Stimulated activated naive CD8-positive, alpha-beta T cell treated with anti-CD3 and anti-CD28 coated beads, Interleukin-15, amount 100 ng/mL, for 72 hours (primary cell): ENCODE measurements around the gene PRKCB.

Experiments used
- ATAC-seq: fragments of 150-1000 bp; cut with Tn5 transposase; 2 replicates; pipeline ENCODE4 v1.10.0; 2021; ENCODE audit warnings: mild to moderate bottlenecking, moderate library complexity
- DNase-seq, 2 donors: peaks; one replicate each; pipeline ENCODE4 v3.0.0; 2021 to 2022
- H3K27ac Mint-ChIP-seq, 2 donors: one replicate each; pipeline ENCODE4 v1.8.0; 2022; ENCODE audit warnings: mild to moderate bottlenecking in 2 of 2, mixed read lengths in 2 of 2, moderate library complexity in 2 of 2
- H3K27me3 Mint-ChIP-seq: one replicate; pipeline ENCODE4 v1.8.0; 2022; ENCODE audit warnings: mixed read lengths
- H3K4me1 Mint-ChIP-seq: one replicate; pipeline ENCODE4 v1.8.0; 2022; ENCODE audit warnings: mild to moderate bottlenecking, mixed read lengths
- H3K4me3 Mint-ChIP-seq, 2 donors: one replicate each; pipeline ENCODE4 v1.8.0; 2022; ENCODE audit warnings: mild to moderate bottlenecking in 2 of 2, mixed read lengths in 2 of 2, moderate library complexity in 1 of 2
- H3K9me3 Mint-ChIP-seq, 2 donors: one replicate each; pipeline ENCODE4 v1.8.0; 2022; ENCODE audit warnings: mixed read lengths in 2 of 2

The PRKCB gene

DNA sequence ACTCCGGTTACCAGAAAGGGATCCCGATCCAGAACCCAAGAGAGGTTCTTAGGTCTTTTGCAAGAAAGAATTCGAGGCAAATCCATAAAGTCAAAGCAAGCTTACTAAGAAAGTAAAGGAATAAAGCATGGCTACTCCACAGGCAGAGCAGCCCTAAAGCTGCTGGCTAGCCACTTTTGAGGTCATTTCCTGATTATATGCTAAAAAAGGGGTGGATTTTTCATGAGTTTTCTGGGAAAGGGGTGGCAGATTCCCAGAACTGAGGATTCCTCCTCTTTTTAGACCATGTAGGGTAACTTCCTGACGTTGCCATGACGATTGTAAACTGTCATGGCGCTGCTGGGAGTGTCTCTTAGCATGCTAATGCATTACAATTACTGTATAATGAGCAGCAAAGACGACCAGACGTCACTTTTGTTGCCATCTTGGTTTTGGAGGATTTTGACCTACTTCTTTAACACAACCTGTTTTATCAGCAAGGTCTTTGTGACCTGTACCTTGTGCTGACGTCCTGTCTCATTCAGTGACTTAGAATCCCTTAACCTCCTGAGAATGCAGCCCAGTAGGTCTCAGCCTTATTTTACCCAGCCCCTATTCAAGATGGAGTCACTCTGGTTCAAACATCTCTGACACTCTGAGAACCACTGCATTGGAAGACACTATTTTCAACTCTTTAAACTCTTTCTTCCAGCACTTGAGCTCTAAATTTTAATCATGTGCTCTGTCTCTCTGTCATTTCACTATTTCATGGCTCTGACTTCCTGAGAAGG is 216.7 kb downstream of the PRKCB start:
- Mint-ChIP-seq H3K4me1 (peaks cover 4% of the 10 kb centered on the region), H3K27me3 (no peaks in the 10 kb centered on the region), H3K27ac (no peak overlapping the region), H3K9me3 (no peaks in the 10 kb centered on the region), H3K4me3 (no peak overlapping the region)
- DNase-seq (no peak), ATAC-seq (no peak)

DNA sequence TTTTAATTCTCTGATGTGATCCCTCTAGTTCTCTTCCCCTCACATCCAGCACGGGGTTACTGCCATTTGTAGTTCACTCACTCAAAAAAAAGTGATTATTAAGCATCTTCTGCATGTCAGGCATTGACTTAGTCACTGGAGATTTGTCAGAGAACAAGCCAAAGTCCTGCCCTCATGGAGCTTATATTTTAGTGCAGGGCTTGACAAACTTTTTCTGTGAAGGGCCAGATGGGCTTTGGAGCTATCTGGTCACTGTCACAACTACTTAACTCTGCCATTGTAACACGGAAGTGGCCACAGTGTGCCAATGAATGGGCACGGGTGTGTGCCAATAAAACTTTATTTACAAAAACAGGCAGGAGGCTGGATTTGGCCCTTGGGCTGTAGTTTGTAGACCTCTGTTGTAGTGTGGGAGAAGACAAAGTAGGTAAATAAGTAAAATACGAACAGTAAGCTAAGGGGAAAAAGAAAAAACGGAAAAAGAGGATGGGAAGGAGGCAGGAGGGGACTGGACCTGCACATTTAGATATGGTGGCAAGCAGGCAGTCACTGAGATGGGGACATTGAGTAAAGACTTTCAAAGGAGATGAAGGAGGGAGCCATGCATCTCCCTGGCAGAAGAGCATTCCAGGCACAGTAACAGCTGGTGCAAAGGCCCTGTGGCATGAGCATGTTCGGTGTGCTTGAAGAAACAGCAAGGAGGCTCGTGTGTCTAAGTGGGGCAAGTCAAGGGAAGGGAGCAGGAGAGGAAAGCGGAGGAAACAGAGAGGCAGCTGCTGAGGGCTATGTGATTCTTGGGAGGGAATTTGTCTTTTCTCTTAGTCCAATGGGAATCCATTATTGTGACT is 217.5 kb downstream of the PRKCB start:
- no peaks in the 10 kb centered on the region for H3K4me1 Mint-ChIP-seq
- H3K9me3 Mint-ChIP-seq = no peaks in the 10 kb centered on the region
- DNase-seq (no peak), ATAC-seq (no peak)
- no peaks in the 10 kb centered on the region for H3K27me3 Mint-ChIP-seq
- no peak overlapping the region for H3K27ac Mint-ChIP-seq
- H3K4me3 Mint-ChIP-seq = no peak overlapping the region

DNA sequence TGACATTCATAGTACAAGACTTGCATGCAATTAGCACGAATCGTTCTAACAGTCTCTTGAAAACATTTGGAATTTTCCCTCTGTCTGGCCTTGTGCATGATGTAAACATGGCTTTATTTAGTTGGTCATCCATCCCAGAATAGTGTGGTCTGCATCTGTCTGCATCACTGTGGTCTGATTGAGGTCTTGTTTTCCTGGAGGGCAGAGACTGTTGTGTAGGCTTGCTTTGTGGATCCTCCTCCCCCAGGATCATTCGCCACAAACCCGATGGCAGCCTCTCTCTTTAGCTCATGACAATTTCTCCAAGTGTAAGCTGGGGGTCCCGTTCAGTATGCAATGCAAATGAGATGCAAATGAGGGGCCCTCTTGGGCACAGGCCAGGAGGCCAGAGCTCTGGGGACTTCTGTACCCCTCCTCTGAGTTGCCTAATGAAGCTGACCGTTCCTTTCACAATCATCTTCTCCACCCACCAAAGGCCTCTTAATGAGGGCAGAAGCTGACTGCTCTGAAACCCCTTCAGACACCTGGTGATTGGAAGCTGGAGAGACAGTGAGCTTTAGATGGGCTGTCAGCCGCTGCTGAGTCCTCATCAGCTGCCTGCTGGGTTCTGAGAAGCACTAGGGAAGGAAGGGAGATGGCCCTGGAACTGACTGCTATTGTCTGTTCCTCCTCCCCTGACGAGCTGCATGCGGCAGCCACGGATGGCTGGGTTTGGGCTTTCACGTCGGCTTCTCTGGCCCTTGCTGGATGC is 219.1 kb downstream of the PRKCB start:
- DNase-seq (no peak), ATAC-seq (no peak)
- H3K4me1 Mint-ChIP-seq = no peaks in the 10 kb centered on the region
- no peaks in the 10 kb centered on the region for H3K9me3 Mint-ChIP-seq
- no peak overlapping the region for H3K27ac Mint-ChIP-seq
- no peaks in the 10 kb centered on the region for H3K27me3 Mint-ChIP-seq
- no peak overlapping the region for H3K4me3 Mint-ChIP-seq

DNA sequence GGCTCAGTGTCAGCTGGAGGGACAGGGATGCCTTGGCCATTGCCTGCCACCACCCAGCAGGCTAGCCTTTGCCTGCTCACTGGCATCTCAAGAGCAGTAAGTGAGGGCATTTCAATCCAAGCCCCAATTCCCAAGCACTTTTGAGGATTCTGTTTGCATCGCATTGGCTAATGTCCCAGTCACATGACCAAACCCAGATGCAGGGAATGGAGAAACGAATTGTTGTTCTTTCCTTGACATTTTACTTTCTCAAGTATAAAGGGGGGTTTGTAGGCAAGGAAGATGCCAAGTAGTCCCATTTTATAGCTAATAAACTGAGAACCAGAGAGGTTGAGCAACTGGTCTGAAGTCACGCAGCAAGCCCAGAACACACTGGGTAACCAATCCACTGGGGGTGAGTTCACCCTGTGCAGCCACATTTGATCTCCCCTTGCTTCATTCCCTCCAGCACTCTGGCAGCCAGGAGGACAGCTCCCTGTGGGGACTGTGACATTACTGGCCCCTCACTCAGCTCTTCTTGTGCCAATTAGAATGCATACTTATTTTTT is 226.6 kb downstream of the PRKCB start:
- ATAC-seq = no peak
- H3K4me3 Mint-ChIP-seq = no peak overlapping the region
- H3K4me1 Mint-ChIP-seq = no peaks in the 10 kb centered on the region
- H3K27ac Mint-ChIP-seq = peak overlapping the region in 1 of 2 donors; percentile 82
- no peak for DNase-seq
- H3K27me3 Mint-ChIP-seq = no peaks in the 10 kb centered on the region
- peaks cover 0 to 12% of the 10 kb centered on the region in 2 donors for H3K9me3 Mint-ChIP-seq

DNA sequence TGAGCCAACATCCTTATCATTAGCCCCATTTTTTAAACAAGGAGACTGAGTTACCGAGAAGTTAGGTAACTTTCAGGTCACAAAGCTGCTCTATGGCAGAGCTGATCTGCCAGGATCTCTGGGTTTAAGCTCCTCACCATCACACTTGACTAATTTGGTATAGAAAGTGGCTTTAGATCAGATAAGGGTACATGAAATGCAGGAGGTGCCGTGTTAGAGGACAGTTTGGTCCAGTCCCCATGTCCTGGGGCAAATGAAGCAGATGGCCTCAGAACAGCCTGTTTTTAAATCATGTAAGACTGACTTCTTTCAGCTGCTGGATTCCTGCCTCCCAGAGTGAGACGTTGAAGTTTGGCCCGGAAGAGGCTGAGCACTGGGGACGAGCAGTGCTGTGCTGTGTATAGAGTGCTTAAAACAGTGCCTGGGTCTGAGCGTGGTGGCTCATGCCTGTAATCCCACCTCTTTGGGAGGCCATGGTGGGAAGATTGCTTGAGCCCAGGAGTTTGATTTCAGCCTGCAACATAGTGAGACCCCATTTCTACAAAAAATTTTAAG is 233.3 kb downstream of the PRKCB start:
- Mint-ChIP-seq H3K4me1 (peaks cover 11% of the 10 kb centered on the region), H3K27me3 (no peaks in the 10 kb centered on the region), H3K27ac (no peak overlapping the region), H3K9me3 (no peaks in the 10 kb centered on the region), H3K4me3 (no peak overlapping the region)
- no peak for ATAC-seq
- no peak for DNase-seq

DNA sequence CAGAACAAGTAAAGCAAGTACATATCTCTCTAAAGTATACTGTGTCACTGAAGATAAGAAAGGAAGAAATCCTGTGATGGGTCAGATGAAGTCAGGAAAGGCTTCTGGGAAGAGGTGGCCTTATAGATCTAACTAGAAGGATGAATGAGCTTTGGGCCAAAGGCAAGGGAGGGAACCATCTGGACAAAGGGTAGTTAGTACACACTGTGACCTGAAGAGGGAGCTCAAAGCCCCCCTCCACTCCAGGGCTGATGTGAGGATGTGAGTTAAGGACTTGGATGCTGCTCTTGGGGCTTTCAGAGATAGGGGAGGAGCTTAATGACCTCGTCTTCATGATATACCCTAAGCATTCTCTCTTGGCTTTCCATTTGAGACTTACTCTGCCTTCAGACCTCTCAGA is 235.1 kb downstream of the PRKCB start:
- DNase-seq = peak; percentile 19 to 36
- no peaks in the 10 kb centered on the region for H3K27me3 Mint-ChIP-seq
- peaks cover 18% of the 10 kb centered on the region for H3K4me1 Mint-ChIP-seq

DNA sequence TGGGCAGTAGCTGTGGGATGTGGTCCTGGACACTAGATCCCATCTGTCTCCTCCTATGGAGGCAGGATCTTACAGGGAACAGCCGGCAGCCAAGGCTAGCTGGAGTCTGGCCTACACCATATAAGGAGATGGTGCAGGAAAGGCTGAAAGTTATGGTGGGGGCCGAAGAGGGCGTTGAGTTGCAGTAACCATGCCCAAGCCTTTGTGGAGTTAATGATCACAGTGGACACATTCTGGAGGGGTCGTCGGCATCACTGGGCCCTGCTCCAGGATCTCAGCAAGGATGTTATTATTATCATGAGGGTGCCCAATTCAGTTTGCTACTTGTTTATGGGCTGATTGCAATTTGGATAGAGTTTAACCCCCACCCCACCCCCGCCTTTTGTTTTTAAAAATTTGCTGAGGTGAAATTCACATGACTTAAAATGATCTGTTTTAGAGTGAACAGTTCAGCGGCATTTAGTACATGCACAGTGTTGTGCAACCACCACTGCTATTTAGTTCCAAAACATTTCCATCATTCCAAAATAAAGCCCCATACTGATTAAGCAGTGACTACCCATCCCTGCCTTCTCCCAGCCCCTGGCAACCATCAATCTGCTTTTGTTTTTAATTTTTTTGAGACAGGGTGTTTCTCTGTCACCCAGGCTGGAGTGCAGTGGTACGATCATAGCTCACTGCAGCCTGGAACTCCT is 236.0 kb downstream of the PRKCB start:
- Mint-ChIP-seq H3K4me1 (peaks cover 24% of the 10 kb centered on the region), H3K27me3 (no peaks in the 10 kb centered on the region), H3K27ac (no peak overlapping the region), H3K4me3 (no peak overlapping the region), H3K9me3 (no peaks in the 10 kb centered on the region)
- DNase-seq (no peak), ATAC-seq (no peak)

More for the DNA sequence above, 235.1 kb downstream of the PRKCB start:
- Mint-ChIP-seq H3K9me3 (no peaks in the 10 kb centered on the region), H3K27ac (peak overlapping the region; percentile 20 to 67), H3K4me3 (no peak overlapping the region)
- peak; percentile 84 for ATAC-seq

DNA sequence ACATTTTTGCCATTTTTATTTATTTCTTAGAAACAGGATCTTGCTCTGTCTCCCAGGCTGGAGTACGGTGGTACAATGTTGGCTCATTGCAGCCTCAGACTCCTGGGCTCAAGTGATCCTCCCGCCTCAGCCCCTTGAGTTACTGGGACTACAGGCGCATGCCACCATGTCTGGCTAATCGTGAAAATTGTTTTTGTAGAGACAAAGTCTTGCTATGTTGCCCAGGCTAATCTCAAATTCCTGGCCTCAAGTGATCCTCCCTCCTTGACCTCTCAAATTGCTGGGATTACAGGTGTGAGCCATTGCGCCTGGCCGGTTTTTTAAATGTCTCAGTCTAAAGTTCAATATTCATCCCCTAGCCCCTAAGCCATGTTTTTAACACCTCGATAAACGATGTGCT is 237.5 kb downstream of the PRKCB start:
- Mint-ChIP-seq H3K4me1 (peaks cover 24% of the 10 kb centered on the region), H3K27ac (no peak overlapping the region), H3K4me3 (no peak overlapping the region), H3K9me3 (no peaks in the 10 kb centered on the region), H3K27me3 (no peaks in the 10 kb centered on the region)
- no peak for ATAC-seq
- DNase-seq = no peak

DNA sequence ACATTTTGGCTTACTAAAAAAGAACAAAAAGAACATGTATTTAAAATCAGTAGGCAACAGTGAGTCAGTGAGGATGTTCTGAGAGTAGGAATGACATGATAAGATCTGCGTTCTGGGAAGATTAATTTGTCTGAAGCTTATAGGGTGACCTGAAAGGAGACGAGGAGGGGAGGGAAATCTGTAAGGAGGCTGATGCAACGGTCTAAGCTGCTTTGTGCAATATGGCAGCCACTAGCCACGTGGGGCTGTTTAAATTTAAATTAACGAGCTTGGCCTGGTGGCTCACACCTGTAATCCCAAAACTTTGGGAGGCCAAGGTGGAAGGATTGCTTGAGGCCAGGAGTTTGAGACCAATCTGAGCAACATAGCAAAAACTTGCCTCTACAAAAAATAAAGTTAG is 238.8 kb downstream of the PRKCB start:
- Mint-ChIP-seq H3K4me1 (peaks cover 24% of the 10 kb centered on the region), H3K4me3 (no peak overlapping the region), H3K9me3 (no peaks in the 10 kb centered on the region), H3K27ac (no peak overlapping the region), H3K27me3 (no peaks in the 10 kb centered on the region)
- DNase-seq (no peak), ATAC-seq (no peak)

DNA sequence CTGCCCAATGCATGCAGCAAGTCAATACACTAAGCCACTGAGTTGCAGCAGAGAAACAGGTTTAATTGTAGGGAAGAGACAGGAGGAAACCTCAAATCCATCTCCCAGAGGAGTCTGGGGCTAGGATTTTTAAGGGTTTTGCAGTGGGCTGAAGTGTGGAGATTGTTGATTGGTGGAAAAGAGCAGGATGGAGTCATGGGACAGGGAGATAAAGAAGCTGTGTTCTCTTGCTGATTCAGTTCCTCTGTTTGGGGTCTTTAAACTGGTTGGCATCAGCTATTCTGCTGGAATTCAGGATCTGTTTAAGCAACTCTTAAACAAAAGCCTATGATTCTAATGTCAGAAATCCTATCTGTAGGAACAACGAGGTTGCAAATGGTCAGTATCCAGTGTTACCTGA is 239.5 kb downstream of the PRKCB start:
- Mint-ChIP-seq H3K9me3 (no peaks in the 10 kb centered on the region), H3K27ac (no peak overlapping the region), H3K4me1 (peaks cover 24% of the 10 kb centered on the region), H3K27me3 (no peaks in the 10 kb centered on the region), H3K4me3 (no peak overlapping the region)
- ATAC-seq = no peak
- no peak for DNase-seq

DNA sequence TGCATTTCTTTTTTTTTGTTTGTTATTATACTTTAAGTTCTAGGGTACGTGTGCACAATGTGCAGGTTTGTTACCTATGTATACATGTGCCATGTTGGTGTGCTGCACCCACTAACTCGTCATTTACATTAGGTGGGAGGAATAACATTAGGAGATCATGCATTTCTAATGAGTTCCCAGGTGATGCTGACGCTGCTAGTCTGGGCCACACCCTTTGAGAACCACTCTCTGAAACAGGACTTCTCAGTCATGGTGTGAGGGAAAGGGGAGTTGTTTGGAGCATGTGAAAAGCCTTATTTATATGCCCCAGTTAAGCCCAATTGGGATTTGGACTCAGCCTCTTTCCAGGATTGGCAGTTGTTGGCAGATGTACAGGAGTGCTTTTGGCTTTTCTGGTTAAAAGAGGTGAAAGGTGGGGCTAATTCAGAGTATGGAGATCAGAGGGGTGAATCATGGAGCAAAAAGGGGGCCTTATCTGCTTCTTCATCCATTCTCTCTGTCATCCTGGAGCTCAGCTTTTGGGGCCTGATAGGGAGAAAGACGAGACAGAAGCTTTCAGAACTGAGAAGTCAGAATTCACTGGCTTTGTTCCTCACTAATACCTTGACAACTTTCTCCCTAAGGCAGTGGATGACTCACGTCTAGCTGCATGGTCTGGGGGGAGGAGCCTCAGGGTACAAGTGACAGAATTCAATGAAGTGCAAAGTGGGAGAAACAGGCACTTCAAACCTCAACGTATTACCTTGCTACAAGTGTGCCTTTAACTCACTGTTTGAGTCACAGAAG is 240.3 kb downstream of the PRKCB start:
- ATAC-seq = peak; percentile 50
- peak overlapping the region in 1 of 2 donors; percentile 62 for H3K27ac Mint-ChIP-seq
- peaks cover 24% of the 10 kb centered on the region for H3K4me1 Mint-ChIP-seq
- no peaks in the 10 kb centered on the region for H3K27me3 Mint-ChIP-seq
- DNase-seq = no peak
- no peaks in the 10 kb centered on the region for H3K9me3 Mint-ChIP-seq
- H3K4me3 Mint-ChIP-seq = no peak overlapping the region

DNA sequence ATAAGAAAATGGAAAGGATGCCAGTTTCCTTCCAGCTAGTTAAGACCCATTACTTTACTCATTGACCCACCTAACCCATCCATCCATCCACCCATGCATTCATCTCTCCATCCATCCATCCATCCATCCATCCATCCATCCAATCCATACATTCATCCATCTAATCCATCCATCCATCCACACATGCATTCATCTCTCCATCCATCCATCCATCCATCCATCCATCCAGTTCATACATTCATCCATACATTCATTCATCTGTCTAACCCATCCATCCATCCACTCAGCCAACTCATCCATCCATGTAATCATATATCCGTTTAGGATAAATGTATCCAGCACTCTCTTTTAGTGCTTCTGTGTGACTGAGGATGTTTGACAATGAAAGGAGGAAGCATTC is 241.5 kb downstream of the PRKCB start:
- peaks cover 20% of the 10 kb centered on the region for H3K4me1 Mint-ChIP-seq
- ATAC-seq (no peak), DNase-seq (no peak)
- H3K9me3 Mint-ChIP-seq = no peaks in the 10 kb centered on the region
- H3K27ac Mint-ChIP-seq = no peak overlapping the region
- no peaks in the 10 kb centered on the region for H3K27me3 Mint-ChIP-seq
- H3K4me3 Mint-ChIP-seq = no peak overlapping the region

DNA sequence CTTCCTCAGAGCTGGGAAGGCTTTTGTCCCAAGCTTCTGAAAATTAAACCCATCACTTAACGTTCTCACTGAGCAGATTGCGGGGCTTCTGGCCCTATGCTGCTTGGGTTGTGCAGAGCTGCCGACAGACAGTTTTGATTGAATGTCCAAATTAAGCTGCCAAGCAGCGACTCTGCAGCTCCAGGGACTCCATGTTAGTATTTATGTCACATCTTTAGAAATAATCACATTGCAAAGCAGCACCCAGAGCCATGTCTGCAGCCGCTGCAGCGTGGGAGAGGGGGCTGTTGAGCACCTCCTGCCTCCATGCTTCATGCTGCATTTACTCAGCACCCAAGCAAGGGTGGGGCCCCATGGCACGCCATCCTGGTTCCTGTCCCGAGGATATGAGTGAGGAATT is 242.2 kb downstream of the PRKCB start:
- H3K27me3 Mint-ChIP-seq = no peaks in the 10 kb centered on the region
- no peaks in the 10 kb centered on the region for H3K9me3 Mint-ChIP-seq
- H3K4me1 Mint-ChIP-seq = peaks cover 13% of the 10 kb centered on the region
- no peak overlapping the region for H3K27ac Mint-ChIP-seq
- no peak overlapping the region for H3K4me3 Mint-ChIP-seq
- DNase-seq (no peak), ATAC-seq (no peak)

DNA sequence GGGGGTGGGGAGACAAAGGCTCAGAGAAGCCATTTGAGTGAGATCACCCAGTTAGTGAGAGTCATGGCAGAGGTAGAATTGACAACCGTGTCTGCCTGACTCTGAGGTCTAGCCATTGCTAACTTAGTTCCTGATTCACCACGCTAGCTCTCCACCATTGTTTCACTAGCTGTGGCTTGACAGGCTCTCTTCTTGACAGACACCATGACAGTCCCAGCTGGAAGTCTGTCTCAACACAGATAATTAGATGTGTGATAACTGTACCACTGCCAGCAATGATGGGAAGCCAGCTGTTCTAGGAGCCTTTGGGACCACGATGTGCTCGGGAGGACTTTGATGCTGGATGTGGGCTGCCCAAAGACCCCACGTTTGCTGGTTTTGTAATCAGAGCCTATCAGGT is 249.9 kb downstream of the PRKCB start:
- Mint-ChIP-seq H3K27ac (no peak overlapping the region), H3K9me3 (peaks cover 17 to 18% of the 10 kb centered on the region in 2 donors), H3K4me1 (no peaks in the 10 kb centered on the region), H3K27me3 (no peaks in the 10 kb centered on the region), H3K4me3 (no peak overlapping the region)
- DNase-seq = no peak
- ATAC-seq = no peak
